Measurements from ENCODE around the gene IL32. TPM values are rescaled to one million over a fixed set of nuclear protein-coding genes. Genes with fewer than 3 reads are reported as not detected.

Gene IL32
- total RNA-seq, 6 donors from 2014 or later: 31.4 to 220 (median 116) TPM

DNA sequence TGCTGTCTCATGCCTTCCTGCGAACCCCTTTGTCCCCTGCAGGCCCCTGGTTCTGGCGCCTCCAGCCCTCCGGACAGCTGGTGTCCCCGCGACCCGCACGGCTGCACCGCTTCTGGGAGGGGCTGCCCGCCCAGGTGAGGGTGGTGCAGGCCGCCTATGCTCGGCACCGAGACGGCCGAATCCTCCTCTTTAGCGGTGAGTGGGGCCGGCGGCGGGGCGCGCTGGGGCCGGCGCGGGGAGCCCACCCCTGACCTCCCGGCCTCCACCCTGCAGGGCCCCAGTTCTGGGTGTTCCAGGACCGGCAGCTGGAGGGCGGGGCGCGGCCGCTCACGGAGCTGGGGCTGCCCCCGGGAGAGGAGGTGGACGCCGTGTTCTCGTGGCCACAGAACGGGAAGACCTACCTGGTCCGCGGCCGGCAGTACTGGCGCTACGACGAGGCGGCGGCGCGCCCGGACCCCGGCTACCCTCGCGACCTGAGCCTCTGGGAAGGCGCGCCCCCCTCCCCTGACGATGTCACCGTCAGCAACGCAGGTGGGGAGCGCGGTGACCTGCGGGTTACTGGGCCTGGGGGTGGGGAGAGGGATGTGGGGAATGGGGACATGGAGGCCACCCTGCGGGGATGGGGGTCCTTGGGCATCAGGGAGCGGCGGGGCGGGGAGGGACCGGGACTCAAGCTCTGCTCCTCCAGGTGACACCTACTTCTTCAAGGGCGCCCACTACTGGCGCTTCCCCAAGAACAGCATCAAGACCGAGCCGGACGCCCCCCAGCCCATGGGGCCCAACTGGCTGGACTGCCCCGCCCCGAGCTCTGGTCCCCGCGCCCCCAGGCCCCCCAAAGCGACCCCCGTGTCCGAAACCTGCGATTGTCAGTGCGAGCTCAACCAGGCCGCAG, 7.1 kb upstream of the IL32 start:
- peak overlapping the region; percentile 88 to 98 (median 90) for H3K27ac ChIP-seq
- peaks cover 20 to 40% (median 27%) of the 10 kb centered on the region in 4 donors for H3K4me1 ChIP-seq
- no peaks in the 10 kb centered on the region for H3K9me3 ChIP-seq
- H3K4me3 ChIP-seq: peak overlapping the region; percentile 71 to 95 (median 77)
- ATAC-seq (ENCODE audit: low FRiP score in 2 of 2) (peak; percentile 25 to 34), DNase-seq (peak; percentile 73 to 91)
- no peaks in the 10 kb centered on the region for H3K27me3 ChIP-seq
- TF ChIP-seq, protein P1, sequence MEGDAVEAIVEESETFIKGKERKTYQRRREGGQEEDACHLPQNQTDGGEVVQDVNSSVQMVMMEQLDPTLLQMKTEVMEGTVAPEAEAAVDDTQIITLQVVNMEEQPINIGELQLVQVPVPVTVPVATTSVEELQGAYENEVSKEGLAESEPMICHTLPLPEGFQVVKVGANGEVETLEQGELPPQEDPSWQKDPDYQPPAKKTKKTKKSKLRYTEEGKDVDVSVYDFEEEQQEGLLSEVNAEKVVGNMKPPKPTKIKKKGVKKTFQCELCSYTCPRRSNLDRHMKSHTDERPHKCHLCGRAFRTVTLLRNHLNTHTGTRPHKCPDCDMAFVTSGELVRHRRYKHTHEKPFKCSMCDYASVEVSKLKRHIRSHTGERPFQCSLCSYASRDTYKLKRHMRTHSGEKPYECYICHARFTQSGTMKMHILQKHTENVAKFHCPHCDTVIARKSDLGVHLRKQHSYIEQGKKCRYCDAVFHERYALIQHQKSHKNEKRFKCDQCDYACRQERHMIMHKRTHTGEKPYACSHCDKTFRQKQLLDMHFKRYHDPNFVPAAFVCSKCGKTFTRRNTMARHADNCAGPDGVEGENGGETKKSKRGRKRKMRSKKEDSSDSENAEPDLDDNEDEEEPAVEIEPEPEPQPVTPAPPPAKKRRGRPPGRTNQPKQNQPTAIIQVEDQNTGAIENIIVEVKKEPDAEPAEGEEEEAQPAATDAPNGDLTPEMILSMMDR (IDR thresholded peaks at IDR 0.05): peak in 1 of 6 experiments; percentile 28
- no peak for TF ChIP-seq EP300 (IDR thresholded peaks at IDR 0.05)
- no peak for TF ChIP-seq POLR2A (IDR thresholded peaks at IDR 0.05)
- TF ChIP-seq POLR2AphosphoS5 (IDR thresholded peaks at IDR 0.05): no peak
- H3K36me3 ChIP-seq: no peaks in the 10 kb centered on the region
- 8% methylated on average over 33 of the region's 77 CpGs; no CpG with 5 or more reads in 1 of the 2 donors for whole genome bisulfite sequencing, 2 donors

DNA sequence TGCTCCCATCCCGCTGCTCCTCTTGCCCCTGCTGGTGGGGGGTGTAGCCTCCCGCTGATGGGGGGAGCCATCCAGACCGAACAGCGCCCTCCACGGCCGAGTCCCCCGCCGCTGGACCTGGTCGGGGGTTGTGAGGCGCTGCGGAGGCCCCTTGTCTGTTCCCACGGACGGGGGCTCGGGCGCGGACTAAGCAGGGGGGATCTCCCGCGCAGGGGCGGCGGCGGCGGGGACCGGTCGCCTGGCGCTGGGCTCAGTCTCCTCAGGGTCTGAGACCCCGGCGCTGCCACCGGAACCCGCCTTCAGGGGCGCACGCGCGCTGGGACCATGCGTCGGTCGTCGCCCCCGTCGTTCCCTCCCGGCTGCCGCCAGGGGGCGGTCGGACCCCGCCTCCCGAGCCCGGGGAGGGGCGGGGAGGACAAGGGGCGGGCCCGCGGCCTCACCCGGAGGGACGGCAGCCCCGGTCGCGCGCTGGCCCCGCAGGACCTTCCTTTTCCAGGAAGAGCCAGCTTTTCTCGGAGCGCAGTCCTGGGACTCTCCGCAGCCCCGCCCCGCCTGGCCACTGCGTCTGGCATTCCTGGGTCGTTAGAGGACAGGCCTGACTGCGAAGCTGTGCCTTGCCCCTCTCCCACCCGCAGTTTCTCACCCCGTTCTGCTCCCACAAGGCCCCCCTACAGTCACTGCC, 6.3 kb upstream of the IL32 start:
- 0% methylated on average over 10 to 14 of the region's 67 CpGs for WGBS, 2 donors

DNA sequence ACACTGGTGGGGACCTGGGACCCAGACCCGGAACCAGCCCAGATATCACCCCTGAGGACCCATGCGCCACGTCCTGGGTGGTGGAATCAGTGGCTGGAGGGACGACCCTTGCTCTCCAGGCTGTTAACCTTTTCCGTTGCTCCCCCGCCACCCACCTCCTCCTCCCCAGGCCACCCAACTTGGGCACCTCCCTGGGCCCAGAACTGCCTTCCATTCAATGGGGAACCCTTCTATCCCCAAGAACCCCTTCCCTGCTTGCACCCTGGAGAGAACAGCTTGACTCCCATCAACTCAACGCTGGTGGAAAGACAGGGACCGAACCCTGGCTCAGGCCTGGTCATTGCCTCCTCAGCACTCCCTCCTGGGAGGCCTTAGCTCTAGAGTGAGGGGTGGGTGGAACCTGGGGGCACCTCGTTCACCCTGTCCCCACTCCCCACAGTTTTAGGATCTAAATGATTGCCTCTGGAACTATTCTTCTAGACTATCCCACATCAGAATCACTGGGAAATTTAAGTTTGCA, 5.7 kb upstream of the IL32 start:
- Histone ChIP-seq H3K36me3 (no peaks in the 10 kb centered on the region), H3K9me3 (no peaks in the 10 kb centered on the region), H3K27me3 (no peaks in the 10 kb centered on the region), H3K27ac (peak overlapping the region; percentile 88 to 98 (median 90)), H3K4me1 (peaks cover 24 to 38% (median 30%) of the 10 kb centered on the region in 4 donors), H3K4me3 (peak overlapping the region in 3 of 4 donors; percentile 71 to 95 (median 72))
- ATAC-seq (ENCODE audit: low FRiP score in 2 of 2) (no peak), DNase-seq (no peak)
- TF ChIP-seq POLR2A (IDR thresholded peaks at IDR 0.05) (no peak), POLR2AphosphoS5 (IDR thresholded peaks at IDR 0.05) (no peak), EP300 (IDR thresholded peaks at IDR 0.05) (no peak)
- TF ChIP-seq, protein P1 (IDR thresholded peaks at IDR 0.05): no peak
- 49 to 59% methylated on average over 8 to 9 of the region's 9 CpGs for WGBS, 2 donors

More for the DNA sequence above, 6.3 kb upstream of the IL32 start:
- TF ChIP-seq, protein P1 (IDR thresholded peaks at IDR 0.05): peak; percentile 98 to 100 (median 100)
- TF ChIP-seq EP300 (IDR thresholded peaks at IDR 0.05) (peak in 2 of 4 donors; percentile 90 to 93), POLR2AphosphoS5 (IDR thresholded peaks at IDR 0.05) (peak; percentile 81 to 82), POLR2A (IDR thresholded peaks at IDR 0.05) (peak in 1 of 4 donors; percentile 72)
- H3K27me3 ChIP-seq: no peaks in the 10 kb centered on the region
- DNase-seq (peak; percentile 94 to 98), ATAC-seq (ENCODE audit: low FRiP score in 2 of 2) (peak; percentile 95 to 99)
- H3K27ac ChIP-seq: peak overlapping the region; percentile 88 to 98 (median 90)
- peak overlapping the region; percentile 71 to 95 (median 77) for H3K4me3 ChIP-seq
- H3K9me3 ChIP-seq: no peaks in the 10 kb centered on the region
- H3K4me1 ChIP-seq: peaks cover 20 to 40% (median 27%) of the 10 kb centered on the region in 4 donors
- H3K36me3 ChIP-seq: no peaks in the 10 kb centered on the region

DNA sequence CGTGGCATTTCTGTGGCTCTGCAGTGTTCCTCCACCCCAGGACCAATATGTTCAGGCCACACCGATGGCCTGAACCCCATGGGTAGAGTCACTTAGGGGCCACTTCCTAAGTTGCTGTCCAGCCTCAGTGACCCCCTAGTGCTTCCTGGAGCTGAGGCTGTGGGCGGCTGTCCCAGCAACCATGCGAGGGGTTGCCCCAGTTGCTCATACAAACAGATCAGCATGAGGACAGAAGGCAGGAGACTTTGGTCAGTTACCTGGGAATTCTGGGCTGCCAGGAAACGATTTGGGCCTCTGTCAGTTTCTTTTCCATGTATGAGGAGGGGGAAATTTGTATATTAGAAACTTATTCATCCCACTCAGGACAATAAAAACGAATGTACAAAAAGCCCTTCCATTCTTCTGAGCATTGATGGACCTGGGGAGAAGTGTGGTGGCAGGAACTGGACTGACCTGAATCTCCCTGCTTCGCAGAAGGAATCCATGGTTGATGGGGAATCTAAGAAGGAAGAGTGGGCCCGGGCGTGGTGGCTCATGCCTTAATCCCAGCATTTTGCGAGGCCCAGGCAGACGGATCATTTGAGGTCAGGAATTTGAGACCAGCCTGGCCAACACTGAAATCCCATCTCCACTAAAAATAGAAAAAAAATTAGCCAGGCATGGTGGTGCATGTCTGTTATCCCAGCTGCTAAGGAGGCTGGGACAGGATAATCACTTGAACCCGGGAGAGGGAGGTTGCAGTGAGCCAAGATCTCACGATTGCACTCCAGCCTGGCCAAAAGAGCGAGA, 4.9 kb upstream of the IL32 start:
- TF ChIP-seq, protein P1 (IDR thresholded peaks at IDR 0.05): no peak
- no peak for TF ChIP-seq POLR2A (IDR thresholded peaks at IDR 0.05)
- TF ChIP-seq EP300 (IDR thresholded peaks at IDR 0.05): no peak
- TF ChIP-seq POLR2AphosphoS5 (IDR thresholded peaks at IDR 0.05): no peak
- Histone ChIP-seq H3K27me3 (no peaks in the 10 kb centered on the region), H3K4me1 (peaks cover 29 to 38% (median 34%) of the 10 kb centered on the region in 4 donors), H3K27ac (peak overlapping the region; percentile 88 to 98 (median 90)), H3K4me3 (no peak overlapping the region), H3K9me3 (no peaks in the 10 kb centered on the region), H3K36me3 (no peaks in the 10 kb centered on the region)
- WGBS, 2 donors: 89 to 92% methylated on average over 14 of the region's 14 CpGs
- DNase-seq (no peak), ATAC-seq (ENCODE audit: low FRiP score in 2 of 2) (no peak)
